Measurements from ENCODE around the gene DND1. TPM values are rescaled to one million over a fixed set of nuclear protein-coding genes. Genes with fewer than 3 reads are reported as not detected.

Gene DND1
- total and polyA plus RNA-seq, 2 experiments from 2014 or later = 0.85 to 1.3 TPM

- H3K4me1 ChIP-seq (ENCODE audit: insufficient read depth) = no peaks in the 10 kb centered on the region
- H3K4me2 ChIP-seq = no peak overlapping the region
- DNase-seq (ENCODE audit: low spot score) = no peak
- no peaks in the 10 kb centered on the region for H3K36me3 ChIP-seq (replicated peaks; ENCODE audit: insufficient read depth, low read depth)
- H3K27ac ChIP-seq = no peak overlapping the region
- H4K20me1 ChIP-seq (ENCODE audit: insufficient read depth, poor library complexity, severe bottlenecking) = no peaks in the 10 kb centered on the region
- no peak overlapping the region for H2AFZ ChIP-seq
- no peaks in the 10 kb centered on the region for H3K27me3 ChIP-seq
- no peaks in the 10 kb centered on the region for H3K9me3 ChIP-seq (ENCODE audit: low read depth)
- no peaks in the 10 kb centered on the region for H3K79me2 ChIP-seq
- H3K9me2 ChIP-seq (replicated peaks; ENCODE audit: insufficient read depth) = no peaks in the 10 kb centered on the region
- no peak overlapping the region for H3K4me3 ChIP-seq
- TF ChIP-seq EZH2phosphoT487 (IDR thresholded peaks at IDR 0.05; ENCODE audit: low read depth, severe bottlenecking, unreplicated experiment) (no peak), EZH2 (IDR thresholded peaks at IDR 0.05; ENCODE audit: borderline replicate concordance) (no peak), CTCF (IDR thresholded peaks at IDR 0.05; ENCODE audit: poor library complexity) (no peak)
- 97% methylated on average over 7 of the region's 7 CpGs for WGBS (ENCODE audit: low lambda C conversion rate, missing lambda C conversion rate)
Observed at GRCh38 chr5:140678993-140679392, 5.6 kb upstream of the DND1 start.

GRCh38 chr5:140677947-140678346 lies 4.6 kb upstream of the DND1 start:
- H3K79me2 ChIP-seq = no peaks in the 10 kb centered on the region
- no peaks in the 10 kb centered on the region for H3K27me3 ChIP-seq
- no peaks in the 10 kb centered on the region for H3K9me3 ChIP-seq (ENCODE audit: low read depth)
- H3K27ac ChIP-seq = no peak overlapping the region
- no peak overlapping the region for H3K4me2 ChIP-seq
- no peak for DNase-seq (ENCODE audit: low spot score)
- TF ChIP-seq EZH2 (IDR thresholded peaks at IDR 0.05; ENCODE audit: borderline replicate concordance) = no peak
- TF ChIP-seq EZH2phosphoT487 (IDR thresholded peaks at IDR 0.05; ENCODE audit: low read depth, severe bottlenecking, unreplicated experiment) = no peak
- no peak for TF ChIP-seq CTCF (IDR thresholded peaks at IDR 0.05; ENCODE audit: poor library complexity)
- 86% methylated on average over 3 of the region's 3 CpGs for WGBS (ENCODE audit: low lambda C conversion rate, missing lambda C conversion rate)
- H3K9me2 ChIP-seq (replicated peaks; ENCODE audit: insufficient read depth) = no peaks in the 10 kb centered on the region
- no peaks in the 10 kb centered on the region for H4K20me1 ChIP-seq (ENCODE audit: insufficient read depth, poor library complexity, severe bottlenecking)
- H3K4me1 ChIP-seq (ENCODE audit: insufficient read depth) = no peaks in the 10 kb centered on the region
- H2AFZ ChIP-seq = no peak overlapping the region
- H3K4me3 ChIP-seq = no peak overlapping the region
- H3K36me3 ChIP-seq (replicated peaks; ENCODE audit: insufficient read depth, low read depth) = no peaks in the 10 kb centered on the region

GRCh38 chr5:140674629-140675028 lies 1.3 kb upstream of the DND1 start:
- no peak for TF ChIP-seq EZH2phosphoT487 (IDR thresholded peaks at IDR 0.05; ENCODE audit: low read depth, severe bottlenecking, unreplicated experiment)
- TF ChIP-seq EZH2 (IDR thresholded peaks at IDR 0.05; ENCODE audit: borderline replicate concordance) = no peak
- TF ChIP-seq CTCF (IDR thresholded peaks at IDR 0.05; ENCODE audit: poor library complexity) = no peak
- no peak overlapping the region for H3K4me2 ChIP-seq
- H4K20me1 ChIP-seq (ENCODE audit: insufficient read depth, poor library complexity, severe bottlenecking) = no peaks in the 10 kb centered on the region
- no peaks in the 10 kb centered on the region for H3K79me2 ChIP-seq
- H3K27ac ChIP-seq = no peak overlapping the region
- no peaks in the 10 kb centered on the region for H3K27me3 ChIP-seq
- H3K4me3 ChIP-seq = no peak overlapping the region
- H3K36me3 ChIP-seq (replicated peaks; ENCODE audit: insufficient read depth, low read depth) = no peaks in the 10 kb centered on the region
- DNase-seq (ENCODE audit: low spot score) = no peak
- no peaks in the 10 kb centered on the region for H3K9me2 ChIP-seq (replicated peaks; ENCODE audit: insufficient read depth)
- H3K9me3 ChIP-seq (ENCODE audit: low read depth) = no peaks in the 10 kb centered on the region
- WGBS (ENCODE audit: low lambda C conversion rate, missing lambda C conversion rate) = 99% methylated on average over 4 of the region's 4 CpGs
- H3K4me1 ChIP-seq (ENCODE audit: insufficient read depth) = no peaks in the 10 kb centered on the region
- no peak overlapping the region for H2AFZ ChIP-seq

GRCh38 chr5:140674211-140674610 lies 835 bp upstream of the DND1 start:
- no peak overlapping the region for H3K4me3 ChIP-seq
- no peaks in the 10 kb centered on the region for H4K20me1 ChIP-seq (ENCODE audit: insufficient read depth, poor library complexity, severe bottlenecking)
- 88% methylated on average over 2 of the region's 2 CpGs for WGBS (ENCODE audit: low lambda C conversion rate, missing lambda C conversion rate)
- no peak overlapping the region for H3K27ac ChIP-seq
- H3K36me3 ChIP-seq (replicated peaks; ENCODE audit: insufficient read depth, low read depth) = no peaks in the 10 kb centered on the region
- H3K4me1 ChIP-seq (ENCODE audit: insufficient read depth) = no peaks in the 10 kb centered on the region
- TF ChIP-seq EZH2 (IDR thresholded peaks at IDR 0.05; ENCODE audit: borderline replicate concordance) (no peak), EZH2phosphoT487 (IDR thresholded peaks at IDR 0.05; ENCODE audit: low read depth, severe bottlenecking, unreplicated experiment) (no peak), CTCF (IDR thresholded peaks at IDR 0.05; ENCODE audit: poor library complexity) (no peak)
- H3K79me2 ChIP-seq = no peaks in the 10 kb centered on the region
- no peak overlapping the region for H3K4me2 ChIP-seq
- no peaks in the 10 kb centered on the region for H3K27me3 ChIP-seq
- no peak overlapping the region for H2AFZ ChIP-seq
- H3K9me3 ChIP-seq (ENCODE audit: low read depth) = no peaks in the 10 kb centered on the region
- no peaks in the 10 kb centered on the region for H3K9me2 ChIP-seq (replicated peaks; ENCODE audit: insufficient read depth)
- DNase-seq (ENCODE audit: low spot score) = no peak
